Vagina (tissue), 2 donors: ENCODE data around the gene RARS2. TPM values are rescaled to one million over a fixed set of nuclear protein-coding genes. Genes with fewer than 3 reads are reported as not detected.

ENCODE experiments used
- DNase-seq, 2 donors: peaks; one replicate each; pipeline ENCODE4 v3.0.0-alpha.2; 2017; ENCODE audit errors: extremely low spot score in 2 of 2
- H3K27ac ChIP-seq: fragments of 200-600 bp; sonication (generic); one replicate; pipeline ENCODE4 v1.5.1; 2019
- H3K27me3 ChIP-seq: fragments of 200-600 bp; sonication (generic); one replicate; pipeline ENCODE4 v1.5.1; 2019
- H3K36me3 ChIP-seq, 2 donors: fragments of 200-600 bp; sonication (generic); one replicate each; pipeline ENCODE4 v1.5.1; 2017 to 2019
- H3K4me1 ChIP-seq: fragments of 200-600 bp; sonication (generic); one replicate; pipeline ENCODE4 v1.5.1; 2019
- H3K4me3 ChIP-seq, 2 donors: fragments of 200-600 bp; sonication (generic); 1 replicate in 1 of 2; 2 replicates in 1 of 2; pipeline ENCODE4 v1.5.1; 2016 to 2019
- H3K9me3 ChIP-seq: fragments of 200-600 bp; sonication (generic); one replicate; pipeline ENCODE4 v1.5.1; 2019
- CTCF ChIP-seq, 3 experiments: fragments of 450-650 bp in 2 of 3; fragments of 200-600 bp in 1 of 3; sonication (generic) in 1 of 3; IDR thresholded peaks; one replicate each; pipeline ENCODE4 v1.5.1; 2017 to 2019; ENCODE audit warnings: antibody characterized with exemption in 3 of 3, mild to moderate bottlenecking in 2 of 3, moderate library complexity in 2 of 3
- POLR2A ChIP-seq, 2 donors: fragments of 450-650 bp; IDR thresholded peaks; one replicate each; pipeline ENCODE4 v1.6.1; 2017; ENCODE audit warnings: antibody characterized with exemption in 2 of 2, mild to moderate bottlenecking in 2 of 2, moderate library complexity in 2 of 2
- POLR2AphosphoS5 ChIP-seq, 2 donors: sonication (generic); formaldehyde crosslinking; IDR thresholded peaks; one replicate each; pipeline ENCODE4 v1.9.0; 2017; ENCODE audit warnings: antibody characterized with exemption in 2 of 2, mild to moderate bottlenecking in 2 of 2, low read depth in 1 of 2; ENCODE audit not compliant: insufficient read depth in 1 of 2
- intact Hi-C: fragments of 100-400 bp; cut with DNase I; formaldehyde crosslinking; loops from one replicate; pipeline ENCODE4 v1.15.1; 2023
- total RNA-seq: library from RNA; depleted of rRNA; stranded (reverse); fragments of >200 nt; gene quantifications from one replicate; pipeline ENCODE4 v1.2.3, GENCODE V29; 2016

Gene RARS2
- total RNA-seq, 1 donor from 2014 or later, result 17.9 TPM

DNA sequence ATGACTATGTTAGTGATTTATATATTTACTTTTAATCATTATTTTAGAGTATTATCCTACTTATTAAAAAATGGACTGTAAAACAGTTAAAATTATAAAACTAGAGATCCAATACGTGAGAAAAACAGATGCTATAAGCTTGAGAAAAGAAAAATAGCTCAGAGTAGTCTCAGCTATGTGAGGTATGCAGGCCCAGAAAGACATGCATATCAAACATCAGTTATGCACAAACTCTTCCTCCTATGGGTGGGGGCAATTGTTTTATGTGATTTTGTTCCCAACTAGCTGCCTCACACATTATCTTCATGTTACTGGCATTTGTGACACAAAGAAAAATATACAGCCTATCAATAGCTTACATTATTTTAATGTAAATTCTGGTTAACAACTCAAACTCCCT lies 28.8 kb downstream of the RARS2 start:
- no peak for DNase-seq
- H3K4me3 ChIP-seq, result no peak overlapping the region
- intact Hi-C loops, result no loop called here
- H3K27me3 ChIP-seq, result no peaks in the 10 kb centered on the region
- TF ChIP-seq POLR2AphosphoS5 (IDR thresholded peaks at IDR 0.05; ENCODE audit: insufficient read depth in 1 of 2, low read depth in 1 of 2) (no peak), CTCF (IDR thresholded peaks at IDR 0.05) (no peak), POLR2A (IDR thresholded peaks at IDR 0.05) (no peak)
- H3K4me1 ChIP-seq, result no peaks in the 10 kb centered on the region
- no peaks in the 10 kb centered on the region for H3K9me3 ChIP-seq
- no peak overlapping the region for H3K27ac ChIP-seq
- peaks cover 0 to 16% of the 10 kb centered on the region in 2 donors for H3K36me3 ChIP-seq

- H3K27ac ChIP-seq, result no peak overlapping the region
- intact Hi-C loops, result no loop called here
- no peaks in the 10 kb centered on the region for H3K9me3 ChIP-seq
- no peaks in the 10 kb centered on the region for H3K27me3 ChIP-seq
- DNase-seq, result no peak
- peaks cover 0 to 13% of the 10 kb centered on the region in 2 donors for H3K36me3 ChIP-seq
- H3K4me3 ChIP-seq, result no peak overlapping the region
- no peak for TF ChIP-seq CTCF (IDR thresholded peaks at IDR 0.05)
- TF ChIP-seq POLR2AphosphoS5 (IDR thresholded peaks at IDR 0.05; ENCODE audit: insufficient read depth in 1 of 2, low read depth in 1 of 2), result no peak
- TF ChIP-seq POLR2A (IDR thresholded peaks at IDR 0.05), result no peak
- H3K4me1 ChIP-seq, result no peaks in the 10 kb centered on the region
Observed at GRCh38 chr6:87558446-87558845, 31.3 kb downstream of the RARS2 start.

- TF ChIP-seq CTCF (IDR thresholded peaks at IDR 0.05) (no peak), POLR2AphosphoS5 (IDR thresholded peaks at IDR 0.05; ENCODE audit: insufficient read depth in 1 of 2, low read depth in 1 of 2) (no peak), POLR2A (IDR thresholded peaks at IDR 0.05) (no peak)
- Histone ChIP-seq H3K9me3 (no peaks in the 10 kb centered on the region), H3K4me3 (no peak overlapping the region), H3K4me1 (no peaks in the 10 kb centered on the region), H3K27ac (no peak overlapping the region), H3K27me3 (no peaks in the 10 kb centered on the region), H3K36me3 (peaks cover 0 to 13% of the 10 kb centered on the region in 2 donors)
- intact Hi-C loops, result no loop called here
- DNase-seq, result no peak
Observed at GRCh38 chr6:87555506-87555905, 34.3 kb downstream of the RARS2 start.

GRCh38 chr6:87553159-87553765 lies 36.5 kb downstream of the RARS2 start:
- Histone ChIP-seq H3K4me1 (no peaks in the 10 kb centered on the region), H3K9me3 (no peaks in the 10 kb centered on the region), H3K4me3 (no peak overlapping the region), H3K27ac (no peak overlapping the region), H3K36me3 (peaks cover 0 to 23% of the 10 kb centered on the region in 2 donors), H3K27me3 (no peaks in the 10 kb centered on the region)
- DNase-seq, result no peak
- intact Hi-C loops, result no loop called here
- TF ChIP-seq POLR2AphosphoS5 (IDR thresholded peaks at IDR 0.05; ENCODE audit: insufficient read depth in 1 of 2, low read depth in 1 of 2) (no peak), POLR2A (IDR thresholded peaks at IDR 0.05) (no peak), CTCF (IDR thresholded peaks at IDR 0.05) (no peak)

GRCh38 chr6:87551799-87552198 lies 38.0 kb downstream of the RARS2 start:
- intact Hi-C loops, result no loop called here
- H3K36me3 ChIP-seq, result peaks cover 0 to 27% of the 10 kb centered on the region in 2 donors

More at GRCh38 chr6:87551799-87552198, 38.0 kb downstream of the RARS2 start:
- no peak for DNase-seq
- no peaks in the 10 kb centered on the region for H3K9me3 ChIP-seq
- no peaks in the 10 kb centered on the region for H3K4me1 ChIP-seq
- TF ChIP-seq CTCF (IDR thresholded peaks at IDR 0.05) (no peak), POLR2A (IDR thresholded peaks at IDR 0.05) (no peak), POLR2AphosphoS5 (IDR thresholded peaks at IDR 0.05; ENCODE audit: insufficient read depth in 1 of 2, low read depth in 1 of 2) (no peak)
- H3K4me3 ChIP-seq, result no peak overlapping the region
- no peaks in the 10 kb centered on the region for H3K27me3 ChIP-seq
- no peak overlapping the region for H3K27ac ChIP-seq
